G401 (cell line): ENCODE measurements around the gene SELENOT. TPM values are rescaled to one million over a fixed set of nuclear protein-coding genes. Genes with fewer than 3 reads are reported as not detected.
"Not testable (repeated sequence)": the region's sequence is repeated elsewhere in the genome, so short reads cannot be mapped to it uniquely, and the experiment has no call there.

Experiments used
- DNase-seq: peaks from one replicate; pipeline ENCODE4 v3.0.0-alpha.2; 2015; ENCODE audit warnings: low spot score
- in situ Hi-C: cut with HindIII; loops from 2 replicates; pipeline ENCODE4 v1.10.0; 2016; ENCODE audit warnings: low sequenced_read_pairs, mixed read lengths
- total RNA-seq: library from RNA; depleted of rRNA; stranded (reverse); fragments of >200 nt; shearing (Covaris generic); gene quantifications from 2 replicates; pipeline ENCODE4 v1.2.3, GENCODE V29; 2014; rRNA removed

SELENOT gene, protein sequence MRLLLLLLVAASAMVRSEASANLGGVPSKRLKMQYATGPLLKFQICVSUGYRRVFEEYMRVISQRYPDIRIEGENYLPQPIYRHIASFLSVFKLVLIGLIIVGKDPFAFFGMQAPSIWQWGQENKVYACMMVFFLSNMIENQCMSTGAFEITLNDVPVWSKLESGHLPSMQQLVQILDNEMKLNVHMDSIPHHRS
- 75.1 and 130 TPM in 2 replicates for total RNA-seq

DNA sequence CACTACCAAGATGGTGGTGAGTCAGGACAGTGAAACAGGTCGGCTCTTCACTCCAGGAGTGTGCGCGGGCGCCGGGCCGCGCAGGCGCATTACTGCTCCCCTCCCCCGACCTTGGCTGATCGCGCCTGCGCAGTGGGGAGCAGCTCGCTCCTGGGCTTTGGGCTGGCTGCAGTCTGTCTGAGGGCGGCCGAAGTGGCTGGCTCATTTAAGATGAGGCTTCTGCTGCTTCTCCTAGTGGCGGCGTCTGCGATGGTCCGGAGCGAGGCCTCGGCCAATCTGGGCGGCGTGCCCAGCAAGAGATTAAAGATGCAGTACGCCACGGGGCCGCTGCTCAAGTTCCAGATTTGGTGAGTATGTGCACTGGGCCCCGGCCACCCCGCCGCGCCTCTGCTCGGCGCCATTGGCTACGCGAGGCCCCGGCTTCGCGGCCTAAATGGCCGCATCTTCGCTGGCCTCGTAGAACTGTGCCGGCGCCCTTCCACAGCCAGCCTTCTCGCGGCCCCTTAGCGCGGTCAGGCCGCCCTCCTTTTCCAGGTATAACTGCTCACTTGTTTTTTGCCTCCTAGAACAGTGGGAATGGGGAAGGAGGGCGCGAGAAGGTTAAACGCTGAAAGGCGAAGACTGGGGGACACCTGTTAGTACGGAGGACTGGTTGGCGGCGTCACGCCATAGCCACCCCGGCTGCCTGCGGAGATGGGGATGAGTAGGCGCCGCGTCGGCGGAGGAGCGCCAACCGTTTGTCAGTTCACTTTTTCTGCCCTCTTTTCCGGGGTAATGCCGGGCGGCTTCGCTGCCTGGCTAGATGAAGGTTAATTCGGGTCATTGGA, at the start of gene SELENOT:
SELENOT (plus strand) TSS at position 169 of the 827 bp plus-strand sequence; CDS start at position 211, 42 bp downstream.
- in situ Hi-C loops = no loop called here
- DNase-seq = peak; percentile 94

DNA sequence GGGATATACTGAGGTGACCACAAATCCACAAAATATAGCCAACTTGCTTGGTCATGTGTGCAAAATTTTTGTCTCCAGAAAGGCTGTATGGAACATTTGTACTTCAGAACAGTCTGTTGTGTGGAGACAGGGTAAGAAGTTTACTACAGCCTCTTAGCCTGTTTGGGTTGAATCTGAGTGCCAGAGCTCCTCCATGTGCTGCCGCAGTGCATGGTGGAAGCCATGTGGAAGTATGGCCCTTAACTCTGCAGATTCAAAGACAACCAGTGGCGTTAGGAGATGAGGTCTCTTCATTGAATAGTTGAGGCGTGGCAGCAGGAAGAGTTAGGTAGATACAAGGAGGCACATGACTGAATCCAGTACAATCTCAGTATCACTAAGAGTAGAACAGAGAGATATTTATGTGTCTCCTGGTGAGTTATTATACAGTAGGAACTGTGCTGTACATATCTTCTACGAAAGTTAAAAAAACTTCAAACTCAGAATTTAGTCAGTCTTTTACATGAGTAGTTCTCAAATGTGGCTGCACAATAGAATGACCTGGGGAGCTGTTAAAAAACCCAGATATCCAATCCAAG, 47.2 kb upstream of the SELENOT start:
- in situ Hi-C loops = no loop called here
- DNase-seq = no peak

DNA sequence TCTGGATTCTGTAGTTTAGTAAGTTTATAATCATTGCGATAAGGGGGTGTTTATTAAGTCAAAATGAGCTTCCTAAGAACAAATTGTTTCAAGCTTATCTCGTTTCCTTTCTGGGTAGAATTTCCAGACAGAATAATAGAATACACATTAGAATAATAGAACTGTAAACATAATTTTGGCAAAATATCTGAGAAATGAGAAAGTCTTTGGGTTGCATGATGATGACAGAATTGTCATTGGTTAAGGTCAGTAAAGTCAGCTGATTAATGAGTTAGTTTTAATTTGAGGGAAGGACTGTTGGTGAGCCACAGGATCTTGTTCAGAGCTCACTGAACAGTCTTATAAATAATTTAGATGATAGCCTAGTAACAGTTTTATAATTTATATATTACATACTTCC, 46.3 kb upstream of the SELENOT start:
- no peak for DNase-seq
- in situ Hi-C loops = no loop called here

DNA sequence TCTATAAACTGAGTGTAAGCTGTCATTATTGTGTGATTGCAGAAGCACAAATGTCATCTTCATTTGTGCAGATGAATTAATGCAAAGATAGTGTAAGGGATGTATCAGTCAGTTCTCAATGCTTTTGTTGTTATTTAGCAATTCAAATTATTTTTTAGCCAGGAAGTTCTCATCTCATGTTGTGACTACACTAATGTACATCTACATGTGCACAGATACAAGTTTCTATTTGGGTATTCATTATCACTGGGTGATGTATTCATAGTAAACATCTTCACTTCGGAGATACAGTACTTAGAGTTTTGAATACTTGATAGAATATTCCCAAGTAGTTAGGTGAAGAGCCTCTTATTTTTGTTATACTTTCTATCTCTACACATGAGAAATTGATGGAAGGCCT, 45.4 kb upstream of the SELENOT start:
- no peak for DNase-seq
- in situ Hi-C loops = no loop called here

DNA sequence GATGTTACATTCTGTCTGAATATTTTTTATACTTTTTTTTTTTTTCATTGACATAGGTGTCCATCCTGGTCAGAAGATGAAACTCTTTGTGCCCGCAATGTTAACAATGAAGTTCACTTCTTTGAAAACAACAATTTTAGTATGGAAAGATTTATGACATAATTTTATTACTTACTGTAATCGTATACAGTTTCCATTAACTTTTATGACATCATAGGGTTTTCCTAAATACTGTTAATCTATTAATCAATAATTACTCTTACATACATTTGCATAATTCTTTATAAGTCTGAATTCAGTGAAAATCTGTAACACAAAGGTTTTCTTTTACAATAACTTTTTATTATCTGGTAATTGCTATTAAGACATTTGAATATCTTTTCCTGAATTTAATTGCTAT, 38.9 kb upstream of the SELENOT start:
- no peak for DNase-seq
- in situ Hi-C loops = no loop called here

DNA sequence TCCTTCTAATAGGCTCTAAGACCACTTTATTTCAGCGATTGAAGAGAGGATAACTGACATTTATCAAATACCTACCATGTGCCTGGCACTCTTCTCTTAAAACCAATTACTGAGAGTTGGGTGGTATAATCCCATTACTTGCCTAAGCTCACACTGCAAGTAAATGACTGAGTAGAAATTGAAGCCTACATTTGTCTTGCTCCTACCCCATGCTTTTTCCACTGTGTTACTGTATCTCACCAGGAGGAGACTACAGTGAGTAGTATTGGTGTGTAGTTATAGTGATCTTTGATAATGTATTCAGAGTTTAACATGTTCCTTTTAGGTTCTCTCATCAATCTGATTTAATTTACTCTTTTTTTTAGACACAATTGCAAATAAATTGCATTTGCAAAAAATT, 35.8 kb upstream of the SELENOT start:
- in situ Hi-C loops = no loop called here
- DNase-seq = no peak

DNA sequence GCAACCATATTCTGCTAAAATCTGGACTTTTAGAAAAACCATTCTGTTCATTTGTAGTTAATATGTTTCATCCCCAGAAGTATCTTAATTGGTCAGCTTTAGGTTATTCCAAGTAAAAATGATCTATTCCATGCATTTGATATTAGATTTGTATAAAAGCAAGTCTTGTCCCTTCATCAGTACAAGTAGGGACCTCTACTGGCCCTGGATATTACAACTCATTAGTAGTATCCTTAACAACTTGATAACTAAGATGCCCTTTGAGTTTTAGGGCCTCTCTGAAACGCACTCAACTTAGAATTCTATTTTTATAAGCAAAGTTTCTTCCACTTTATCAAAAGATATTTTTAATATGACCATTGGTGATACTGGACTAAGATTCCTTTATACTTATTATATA, 25.3 kb upstream of the SELENOT start:
- in situ Hi-C loops = no loop called here
- DNase-seq = no peak

DNA sequence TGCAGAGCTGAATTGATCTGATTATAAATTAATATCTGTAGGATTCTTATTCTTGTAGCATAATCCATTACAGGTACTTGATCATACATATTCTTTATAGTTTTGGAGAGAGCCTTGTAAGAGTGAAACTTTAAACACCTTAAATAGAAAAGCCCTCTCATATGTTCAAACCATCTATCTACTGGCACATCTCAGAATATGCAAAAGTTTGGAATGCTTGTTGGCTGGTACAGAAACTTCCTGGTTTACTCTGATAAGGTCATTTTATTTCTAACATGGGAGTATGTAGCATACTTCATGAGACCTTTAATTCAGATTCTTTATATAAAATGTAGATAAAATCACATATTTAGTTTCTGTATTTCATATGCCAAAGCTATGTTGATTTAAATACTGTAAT, 21.9 kb upstream of the SELENOT start:
- in situ Hi-C loops = no loop called here
- no peak for DNase-seq

DNA sequence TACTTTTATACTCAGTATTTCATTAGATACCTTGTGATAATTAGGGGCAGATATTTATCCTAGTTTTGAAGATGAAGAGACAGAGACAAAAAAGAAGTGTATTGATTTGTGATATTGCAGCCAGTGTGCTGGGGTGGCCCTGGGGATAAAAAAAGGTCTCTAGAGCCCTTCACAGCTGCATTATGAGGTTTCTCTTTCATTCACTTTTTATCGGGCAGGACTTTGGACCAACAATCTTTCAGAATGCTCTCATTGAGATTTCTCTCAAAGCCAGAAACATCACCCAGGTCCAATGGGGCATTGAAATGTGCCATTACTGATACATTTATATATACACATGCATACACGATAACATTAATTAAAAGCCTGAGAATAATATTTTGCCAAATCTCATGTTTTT, 20.5 kb upstream of the SELENOT start:
- in situ Hi-C loops = no loop called here
- DNase-seq = no peak

DNA sequence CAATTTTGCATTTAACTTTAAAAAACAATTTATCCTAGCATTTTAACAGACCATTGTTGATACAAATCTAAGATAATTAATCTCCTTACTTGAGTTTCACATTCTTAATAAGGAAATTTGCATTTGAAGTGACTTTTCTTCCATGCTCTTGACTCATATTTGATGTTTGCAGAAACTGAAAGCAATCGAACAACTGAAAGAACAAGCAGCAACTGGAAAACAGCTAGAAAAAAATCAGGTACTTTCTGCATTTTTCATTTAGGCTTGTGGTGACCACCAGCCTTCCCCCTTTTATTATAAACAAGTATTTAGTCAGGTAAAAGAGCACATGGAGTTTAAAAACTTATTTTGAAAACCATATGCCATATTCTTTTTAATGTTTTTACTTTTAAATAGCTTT, 20.1 kb upstream of the SELENOT start:
- no peak for DNase-seq
- in situ Hi-C loops = no loop called here

DNA sequence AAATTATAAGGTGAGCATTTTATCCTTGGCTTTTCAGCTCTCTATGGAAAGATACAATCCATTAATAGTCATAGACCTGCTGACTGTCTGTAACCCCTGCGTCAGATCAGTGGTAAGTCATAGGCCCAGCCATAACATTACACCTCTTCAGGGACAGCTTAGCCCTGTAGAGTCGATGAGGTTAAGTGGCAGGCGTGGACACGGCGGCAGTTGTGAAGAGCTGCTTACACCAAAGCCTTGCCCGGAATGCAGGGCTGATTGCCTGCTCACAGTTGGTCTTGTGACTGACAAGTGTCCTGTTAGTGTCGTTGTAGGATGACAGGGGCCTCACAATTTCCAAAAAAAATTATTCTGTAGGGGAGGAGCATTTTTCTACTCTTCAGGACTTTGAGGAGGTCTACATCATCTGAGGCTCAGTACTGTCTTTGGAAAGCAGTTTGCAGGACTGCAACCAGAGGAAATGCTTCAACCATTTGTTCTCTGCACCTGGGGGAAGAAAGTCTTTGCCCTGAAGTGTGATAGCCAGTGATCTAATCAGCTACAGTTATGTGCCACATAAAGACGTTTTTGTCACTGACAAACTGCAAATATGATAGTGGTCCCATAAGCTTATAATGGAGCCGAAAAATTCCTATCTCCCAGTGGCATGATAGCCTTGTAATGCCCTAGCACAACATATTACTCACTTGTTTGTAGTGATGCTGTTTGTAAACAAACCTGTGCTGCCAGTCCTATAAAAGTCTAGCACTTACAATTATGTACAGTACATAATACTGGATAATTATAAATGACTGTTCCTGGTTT, 14.9 kb upstream of the SELENOT start:
- in situ Hi-C loops = no loop called here

DNA sequence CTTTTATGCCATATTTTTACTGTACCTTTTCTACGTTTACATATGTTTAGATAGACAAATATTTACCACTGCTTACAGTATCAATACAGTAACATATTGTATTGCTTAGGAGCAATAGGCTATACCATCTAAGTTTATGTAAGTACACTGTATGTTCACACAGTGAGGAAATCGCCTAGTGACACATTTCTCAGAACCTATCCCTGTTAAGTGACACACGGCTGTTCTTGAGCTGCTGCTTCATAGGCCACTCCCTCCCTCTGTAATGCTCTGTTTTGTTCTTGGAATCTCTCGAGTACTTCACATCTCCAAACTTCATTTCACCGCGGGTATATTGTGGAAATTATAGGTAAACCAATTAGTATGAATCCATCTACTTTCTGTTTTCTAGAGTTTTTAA, 13.4 kb upstream of the SELENOT start:
- in situ Hi-C loops = no loop called here
- no peak for DNase-seq

More for the DNA sequence above, 14.9 kb upstream of the SELENOT start:
- DNase-seq = no peak

DNA sequence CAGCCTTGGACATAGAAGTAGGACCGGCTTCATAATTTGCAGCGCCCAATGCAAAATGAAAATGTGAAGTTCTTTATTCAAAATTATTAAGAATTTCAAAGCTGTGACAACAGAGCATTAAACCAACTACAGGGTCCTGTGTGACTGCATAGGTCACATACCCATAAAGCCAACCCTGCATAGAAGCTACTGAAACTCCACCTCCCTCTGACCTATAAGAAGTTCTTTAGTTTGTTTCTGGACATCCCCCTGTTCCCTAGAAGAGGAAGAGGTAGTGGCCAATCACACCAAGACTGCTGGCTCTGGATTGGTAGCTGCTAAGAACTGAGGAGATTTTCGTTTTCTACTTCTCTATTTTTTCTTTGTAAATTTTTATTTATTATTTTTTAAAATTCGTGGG, 9.0 kb upstream of the SELENOT start:
- DNase-seq = no peak
- in situ Hi-C loops = no loop called here

DNA sequence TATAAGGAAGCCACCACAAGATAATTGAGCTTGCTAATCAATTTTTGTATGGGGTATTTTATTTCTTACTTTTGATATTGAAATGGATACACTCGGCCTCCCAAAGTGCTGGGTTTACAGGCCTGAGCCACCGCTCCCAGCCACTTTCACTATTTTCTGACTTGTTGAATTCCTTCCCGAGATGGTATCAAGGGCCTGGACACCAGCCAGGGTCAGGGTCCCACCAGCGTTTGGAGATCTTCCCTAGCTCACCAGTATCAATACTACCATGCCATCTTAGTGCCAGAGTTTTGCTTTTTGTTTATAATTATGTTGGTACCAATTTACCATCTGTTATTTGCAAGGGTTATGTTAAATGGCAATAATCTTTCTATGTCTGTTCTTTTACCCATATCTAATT, 5.5 kb upstream of the SELENOT start:
- no peak for DNase-seq
- in situ Hi-C loops = no loop called here

DNA sequence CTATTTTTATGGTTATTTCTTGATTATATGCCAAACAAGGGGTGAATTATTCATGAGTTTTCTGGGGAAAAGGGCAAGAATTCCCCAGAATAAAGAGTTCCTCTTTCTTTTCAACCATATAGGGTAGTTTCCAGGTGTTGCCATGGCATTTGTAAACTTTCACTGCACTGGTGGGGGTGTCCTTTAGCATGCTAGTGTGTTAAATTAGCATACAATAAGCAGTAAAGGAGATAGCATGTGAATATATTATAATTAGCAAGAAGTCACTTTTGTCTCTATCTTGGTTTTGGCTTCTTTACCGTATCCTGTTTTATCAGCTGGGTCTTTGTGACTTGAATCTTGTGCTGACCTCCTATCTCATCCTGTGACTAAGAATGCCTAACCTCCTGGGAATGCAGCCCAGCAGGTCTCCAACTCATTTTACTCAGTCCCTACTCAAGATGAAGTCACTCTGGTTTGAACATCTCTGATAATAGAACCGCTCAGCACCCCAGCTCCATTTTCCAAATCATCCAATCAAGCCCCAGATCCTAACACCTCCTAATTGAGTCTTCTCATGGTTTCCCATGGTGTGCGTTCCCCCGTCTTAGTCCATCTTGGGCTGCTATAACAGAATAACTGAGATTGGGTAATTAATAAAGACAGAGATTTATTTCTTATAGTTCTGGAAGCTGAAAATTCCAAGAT, 3.4 kb upstream of the SELENOT start:
- in situ Hi-C loops = no loop called here
- DNase-seq = no peak

DNA sequence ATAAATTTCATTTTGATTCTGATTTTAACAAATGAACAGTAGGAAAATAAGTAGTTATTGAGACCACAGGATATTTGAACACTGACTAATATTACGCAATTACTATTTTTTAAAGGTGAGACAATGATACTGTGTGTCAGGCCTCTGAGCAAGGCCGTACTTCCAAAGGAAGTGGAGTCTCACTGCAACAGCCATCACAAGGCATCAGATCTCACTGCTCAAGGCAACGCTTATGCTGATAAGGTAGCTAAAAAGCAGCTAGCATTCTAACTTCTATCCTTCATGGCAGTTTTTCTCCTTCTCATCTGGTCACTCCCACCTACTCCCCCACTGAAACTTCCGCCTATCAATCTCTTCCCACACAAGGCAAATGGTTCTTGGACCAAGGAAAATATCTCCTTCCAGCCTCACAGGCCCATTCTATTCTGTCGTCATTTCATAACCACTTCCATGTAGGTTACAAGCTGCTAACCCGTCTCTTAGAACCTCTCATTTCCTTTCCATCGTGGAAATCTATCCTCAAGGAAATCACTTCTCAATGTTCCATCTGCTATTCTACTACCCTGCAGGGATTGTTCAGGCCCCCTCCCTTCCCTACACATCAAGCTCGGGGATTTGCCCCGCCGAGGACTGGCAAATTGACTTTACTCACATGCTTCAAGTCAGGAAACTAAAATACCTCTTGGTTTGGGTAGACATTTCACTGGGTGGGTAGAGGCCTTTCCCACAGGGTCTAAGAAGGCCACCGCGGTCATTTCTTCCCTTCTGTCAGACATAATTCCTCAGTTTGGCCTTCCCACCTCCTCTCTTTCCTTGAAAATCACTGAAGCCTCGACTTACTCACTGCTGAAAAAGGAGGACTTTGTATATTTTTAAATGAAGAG, 2.2 kb upstream of the SELENOT start:
- in situ Hi-C loops, DNase-seq: not testable (repeated sequence)

DNA sequence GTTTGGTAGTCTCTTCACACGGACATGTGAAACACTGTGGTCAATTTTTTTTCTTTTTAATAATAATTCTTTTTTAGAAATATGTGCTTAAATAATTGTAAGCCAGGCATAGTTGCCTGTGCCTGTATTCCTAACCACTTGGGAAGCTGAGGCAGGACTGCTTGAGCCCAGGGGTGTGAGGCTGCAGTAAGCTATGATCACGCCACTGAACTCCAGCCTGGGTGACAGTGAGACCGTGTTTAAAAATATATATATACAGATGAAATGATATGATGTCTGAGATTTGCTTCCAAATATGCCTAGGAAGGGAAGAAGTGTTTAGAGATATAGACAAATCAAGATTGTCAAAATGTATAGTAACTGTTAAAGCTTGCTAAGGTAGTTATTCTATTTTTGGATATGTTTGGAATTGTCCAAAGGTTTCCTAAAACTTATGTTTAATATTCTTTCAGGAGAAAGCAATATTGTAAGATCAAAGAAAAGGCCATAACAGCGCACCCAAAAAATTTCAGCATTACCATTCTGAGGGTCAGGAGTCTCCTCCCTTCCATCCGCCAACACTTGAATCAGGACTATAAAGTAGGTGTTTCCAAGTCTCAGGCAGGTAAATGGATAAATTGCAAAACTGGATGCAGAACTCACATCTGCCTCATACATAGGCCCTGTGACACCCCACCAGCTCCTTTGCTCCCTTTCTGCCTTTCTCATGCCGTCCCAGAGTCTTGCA, 532 bp upstream of the SELENOT start:
- DNase-seq = no peak
- in situ Hi-C loops = no loop called here

DNA sequence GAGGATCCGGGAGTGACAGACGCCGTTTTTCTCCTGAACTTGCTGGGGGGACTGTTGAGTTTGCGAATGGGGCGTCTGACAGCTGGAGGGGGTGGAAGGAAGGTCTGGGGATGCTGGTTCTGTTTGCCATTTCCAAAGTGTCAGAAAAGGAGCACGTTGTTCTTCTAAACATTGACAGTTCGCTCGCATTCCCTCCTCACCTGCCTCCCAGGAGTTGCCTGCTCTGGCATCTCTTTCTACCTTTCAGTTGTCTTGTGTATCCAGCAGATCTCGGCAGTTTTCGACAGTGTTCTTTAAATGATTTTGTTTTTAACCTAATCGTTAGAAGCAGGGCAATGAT, 829 bp downstream of the SELENOT start:
- in situ Hi-C loops = no loop called here
- peak; percentile 43 for DNase-seq
